Panc1 (cell line): Measurements from ENCODE around the gene ZSCAN22.

Experiments
- POLR2AphosphoS5 ChIP-seq: IDR thresholded peaks from 2 replicates; pipeline ENCODE4 v1.6.1; 2012; ENCODE audit warnings: mild to moderate bottlenecking, low read depth, low read length, moderate library complexity
- REST ChIP-seq, 2 experiments: IDR thresholded peaks; 2 replicates each; pipeline ENCODE4 v1.6.1; 2011 to 2012; ENCODE audit warnings: low read depth in 2 of 2, control low read depth in 1 of 2, low read length in 1 of 2, mild to moderate bottlenecking in 1 of 2, moderate library complexity in 1 of 2; ENCODE audit not compliant: insufficient read depth in 1 of 2
- SIN3A ChIP-seq: IDR thresholded peaks from 2 replicates; pipeline ENCODE4 v1.6.1; 2012; ENCODE audit warnings: low read depth, mild to moderate bottlenecking, low read length, moderate library complexity, borderline replicate concordance; ENCODE audit not compliant: insufficient read depth
- TCF7L2 ChIP-seq: IDR thresholded peaks from 2 replicates; pipeline ENCODE4 v1.6.1; 2011; ENCODE audit warnings: mild to moderate bottlenecking, low read depth, low read length, inconsistent platforms
- TF ChIP-seq, protein P1 (sequence below): fragments of 450-650 bp; IDR thresholded peaks from 2 replicates; pipeline ENCODE4 v1.5.1; 2017; ENCODE audit warnings: mild to moderate bottlenecking

GRCh38 chr19:58357481-58358145 is 30.8 kb downstream of the ZSCAN22 start:
- TF ChIP-seq, protein P1, sequence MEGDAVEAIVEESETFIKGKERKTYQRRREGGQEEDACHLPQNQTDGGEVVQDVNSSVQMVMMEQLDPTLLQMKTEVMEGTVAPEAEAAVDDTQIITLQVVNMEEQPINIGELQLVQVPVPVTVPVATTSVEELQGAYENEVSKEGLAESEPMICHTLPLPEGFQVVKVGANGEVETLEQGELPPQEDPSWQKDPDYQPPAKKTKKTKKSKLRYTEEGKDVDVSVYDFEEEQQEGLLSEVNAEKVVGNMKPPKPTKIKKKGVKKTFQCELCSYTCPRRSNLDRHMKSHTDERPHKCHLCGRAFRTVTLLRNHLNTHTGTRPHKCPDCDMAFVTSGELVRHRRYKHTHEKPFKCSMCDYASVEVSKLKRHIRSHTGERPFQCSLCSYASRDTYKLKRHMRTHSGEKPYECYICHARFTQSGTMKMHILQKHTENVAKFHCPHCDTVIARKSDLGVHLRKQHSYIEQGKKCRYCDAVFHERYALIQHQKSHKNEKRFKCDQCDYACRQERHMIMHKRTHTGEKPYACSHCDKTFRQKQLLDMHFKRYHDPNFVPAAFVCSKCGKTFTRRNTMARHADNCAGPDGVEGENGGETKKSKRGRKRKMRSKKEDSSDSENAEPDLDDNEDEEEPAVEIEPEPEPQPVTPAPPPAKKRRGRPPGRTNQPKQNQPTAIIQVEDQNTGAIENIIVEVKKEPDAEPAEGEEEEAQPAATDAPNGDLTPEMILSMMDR, result no peak
- TF ChIP-seq POLR2AphosphoS5 (no peak), SIN3A (no peak), TCF7L2 (no peak), REST (IDR thresholded peaks at IDR 0.05; ENCODE audit: insufficient read depth in 1 of 2, low read depth in 2 of 2, low read length in 1 of 2) (no peak)
